Measurements from ENCODE around the gene SPEM1. TPM values are rescaled to one million over a fixed set of nuclear protein-coding genes. Genes with fewer than 3 reads are reported as not detected.

The SPEM1 gene
- total and polyA plus RNA-seq, 2 of the 13 experiments (the other 11 are each of a cell fraction or from before 2014, with no cell fraction given): not detected

- no peak for TF ChIP-seq JARID2 (CRISPR knock-in tag; IDR thresholded peaks at IDR 0.05; ENCODE audit: insufficient replicate concordance)
- TF ChIP-seq ZBTB44 (CRISPR knock-in tag; IDR thresholded peaks at IDR 0.05): no peak
- TF ChIP-seq ATF2 (CRISPR knock-in tag; IDR thresholded peaks at IDR 0.05): no peak; the same call in 1 of the 2 replicates
- peak; percentile 91 for TF ChIP-seq PRDM10 (CRISPR knock-in tag; IDR thresholded peaks at IDR 0.05; ENCODE audit: low read depth)
- peak; percentile 66; the same call in 1 of the 2 replicates for TF ChIP-seq ZGPAT (CRISPR knock-in tag; IDR thresholded peaks at IDR 0.05)
- peak; percentile 34; the same call in 1 of the 2 replicates for TF ChIP-seq ARID5B (CRISPR knock-in tag; IDR thresholded peaks at IDR 0.05)
- TF ChIP-seq RARA (CRISPR knock-in tag; IDR thresholded peaks at IDR 0.05): peak; percentile 51
- TF ChIP-seq PAX8 (CRISPR knock-in tag; IDR thresholded peaks at IDR 0.05; ENCODE audit: borderline replicate concordance): 0 out of 2 replicates have a peak, but pooled peaks have one; percentile 43
- peak; percentile 22; the same call in 1 of the 2 replicates for TF ChIP-seq HBP1 (CRISPR knock-in tag; IDR thresholded peaks at IDR 0.05; ENCODE audit: low read depth)
- TF ChIP-seq ZNF792 (CRISPR knock-in tag; IDR thresholded peaks at IDR 0.05): peak; percentile 75
- no peak for TF ChIP-seq TMF1 (CRISPR knock-in tag; IDR thresholded peaks at IDR 0.05; ENCODE audit: low read depth)
- 0 out of 2 replicates have a peak, but pooled peaks have one; percentile 53 for TF ChIP-seq ZNF552 (CRISPR knock-in tag; IDR thresholded peaks at IDR 0.05; ENCODE audit: borderline replicate concordance)
- no peak; the same call in 1 of the 2 replicates for TF ChIP-seq DMAP1 (CRISPR knock-in tag; IDR thresholded peaks at IDR 0.05)
Measured at GRCh38 chr17:7444682-7445618, 24.8 kb downstream of the SPEM1 start, which contains the start of gene CHRNB1 (continued).
